Memory B cell (primary cell): Measurements from ENCODE around the gene SLC25A41.

Source experiments
- ATAC-seq: fragments of 150-1000 bp; cut with Tn5 transposase; 2 replicates; pipeline ENCODE4 v1.10.0; 2021; ENCODE audit warnings: low read depth, mild to moderate bottlenecking, moderate library complexity
- DNase-seq, 2 donors: peaks; one replicate each; pipeline ENCODE4 v3.0.0; 2022; ENCODE audit warnings: low spot score in 2 of 2
- H3K27ac Mint-ChIP-seq: one replicate; pipeline ENCODE4 v1.8.0; 2022; ENCODE audit warnings: mild to moderate bottlenecking, moderate library complexity, mixed read lengths
- H3K27me3 Mint-ChIP-seq: one replicate; pipeline ENCODE4 v1.8.0; 2022; ENCODE audit warnings: mixed read lengths
- H3K36me3 Mint-ChIP-seq: one replicate; pipeline ENCODE4 v1.8.0; 2022; ENCODE audit warnings: mild to moderate bottlenecking, mixed read lengths
- H3K4me1 Mint-ChIP-seq: one replicate; pipeline ENCODE4 v1.8.0; 2022; ENCODE audit warnings: mixed read lengths
- H3K4me3 Mint-ChIP-seq: one replicate; pipeline ENCODE4 v1.8.0; 2022; ENCODE audit warnings: mild to moderate bottlenecking, moderate library complexity, mixed read lengths
- H3K9me3 Mint-ChIP-seq: one replicate; pipeline ENCODE4 v1.8.0; 2022; ENCODE audit warnings: mixed read lengths

Gene SLC25A41

GRCh38 chr19:6393074-6393982 lies 40.2 kb downstream of the SLC25A41 start, which contains the start of gene GTF2F1:
Gene GTF2F1, minus strand, starts transcription at chr19:6393164. Its CDS starts 169 bp downstream, at chr19:6392995.
- no peaks in the 10 kb centered on the region for H3K27me3 Mint-ChIP-seq
- DNase-seq (peak; percentile 94 to 95), ATAC-seq (peak; percentile 83)
- peak within 1 kb of the TSS; percentile 86 for H3K4me3 Mint-ChIP-seq
- no peaks in the 10 kb centered on the region for H3K9me3 Mint-ChIP-seq
- H3K4me1 Mint-ChIP-seq, result peaks cover 20% of the 10 kb centered on the region
- H3K36me3 Mint-ChIP-seq, result peaks cover 7% of the 10 kb centered on the region
- peak within 1 kb of the TSS; percentile 97 for H3K27ac Mint-ChIP-seq

GRCh38 chr19:6392221-6393073 lies 41.1 kb downstream of the SLC25A41 start:
- Mint-ChIP-seq H3K4me1 (peaks cover 20% of the 10 kb centered on the region), H3K9me3 (no peaks in the 10 kb centered on the region), H3K4me3 (peak overlapping the region; percentile 86)

GRCh38 chr19:6387372-6387771 lies 46.2 kb downstream of the SLC25A41 start:
- Mint-ChIP-seq H3K27ac (no peak overlapping the region), H3K9me3 (no peaks in the 10 kb centered on the region), H3K27me3 (no peaks in the 10 kb centered on the region), H3K36me3 (peaks cover 22% of the 10 kb centered on the region), H3K4me3 (no peak overlapping the region), H3K4me1 (peaks cover 11% of the 10 kb centered on the region)
- ATAC-seq (no peak), DNase-seq (no peak)

More at GRCh38 chr19:6392221-6393073, 41.1 kb downstream of the SLC25A41 start:
- DNase-seq (no peak), ATAC-seq (no peak)
- peaks cover 9% of the 10 kb centered on the region for H3K36me3 Mint-ChIP-seq
- peak overlapping the region; percentile 97 for H3K27ac Mint-ChIP-seq
- H3K27me3 Mint-ChIP-seq, result no peaks in the 10 kb centered on the region

GRCh38 chr19:6384381-6384780 lies 49.2 kb downstream of the SLC25A41 start:
- Mint-ChIP-seq H3K27ac (no peak overlapping the region), H3K9me3 (peaks cover 3% of the 10 kb centered on the region), H3K36me3 (peaks cover 38% of the 10 kb centered on the region)

GRCh38 chr19:6383188-6383587 lies 50.4 kb downstream of the SLC25A41 start:
- no peak for DNase-seq
- H3K4me3 Mint-ChIP-seq, result no peak overlapping the region
- no peaks in the 10 kb centered on the region for H3K27me3 Mint-ChIP-seq
- ATAC-seq, result no peak
- peaks cover 3% of the 10 kb centered on the region for H3K9me3 Mint-ChIP-seq
- no peaks in the 10 kb centered on the region for H3K4me1 Mint-ChIP-seq
- peaks cover 38% of the 10 kb centered on the region for H3K36me3 Mint-ChIP-seq
- no peak overlapping the region for H3K27ac Mint-ChIP-seq

More at GRCh38 chr19:6384381-6384780, 49.2 kb downstream of the SLC25A41 start:
- DNase-seq (no peak), ATAC-seq (no peak)
- Mint-ChIP-seq H3K27me3 (no peaks in the 10 kb centered on the region), H3K4me3 (no peak overlapping the region), H3K4me1 (no peaks in the 10 kb centered on the region)

GRCh38 chr19:6381030-6381750 lies 52.4 kb downstream of the SLC25A41 start:
- Mint-ChIP-seq H3K27me3 (no peaks in the 10 kb centered on the region), H3K36me3 (peaks cover 30% of the 10 kb centered on the region), H3K4me3 (no peak overlapping the region), H3K27ac (no peak overlapping the region), H3K4me1 (no peaks in the 10 kb centered on the region), H3K9me3 (peaks cover 3% of the 10 kb centered on the region)
- ATAC-seq, result no peak
- DNase-seq, result no peak

GRCh38 chr19:6379744-6380143 lies 53.8 kb downstream of the SLC25A41 start:
- H3K27ac Mint-ChIP-seq, result no peak overlapping the region
- no peak for ATAC-seq
- peaks cover 28% of the 10 kb centered on the region for H3K36me3 Mint-ChIP-seq
- peaks cover 3% of the 10 kb centered on the region for H3K9me3 Mint-ChIP-seq
- no peak for DNase-seq
- H3K27me3 Mint-ChIP-seq, result no peaks in the 10 kb centered on the region
- no peaks in the 10 kb centered on the region for H3K4me1 Mint-ChIP-seq
- H3K4me3 Mint-ChIP-seq, result no peak overlapping the region

- peaks cover 28% of the 10 kb centered on the region for H3K36me3 Mint-ChIP-seq
- ATAC-seq (no peak), DNase-seq (no peak)
- H3K4me3 Mint-ChIP-seq, result no peak overlapping the region
- no peak overlapping the region for H3K27ac Mint-ChIP-seq
- no peaks in the 10 kb centered on the region for H3K27me3 Mint-ChIP-seq
- peaks cover 4% of the 10 kb centered on the region for H3K4me1 Mint-ChIP-seq
- H3K9me3 Mint-ChIP-seq, result peaks cover 3% of the 10 kb centered on the region
Measured at GRCh38 chr19:6378486-6378885, 55.1 kb downstream of the SLC25A41 start.

- peaks cover 3% of the 10 kb centered on the region for H3K9me3 Mint-ChIP-seq
- DNase-seq, result no peak
- H3K36me3 Mint-ChIP-seq, result peaks cover 24% of the 10 kb centered on the region
- no peak overlapping the region for H3K4me3 Mint-ChIP-seq
- no peak for ATAC-seq
- no peak overlapping the region for H3K27ac Mint-ChIP-seq
- no peaks in the 10 kb centered on the region for H3K27me3 Mint-ChIP-seq
- H3K4me1 Mint-ChIP-seq, result peaks cover 7% of the 10 kb centered on the region
Measured at GRCh38 chr19:6378041-6378440, 55.5 kb downstream of the SLC25A41 start.

- DNase-seq, result no peak
Measured at GRCh38 chr19:6376512-6377190, 56.9 kb downstream of the SLC25A41 start.

More at GRCh38 chr19:6376512-6377190, 56.9 kb downstream of the SLC25A41 start:
- Mint-ChIP-seq H3K27ac (peak overlapping the region; percentile 8), H3K9me3 (peaks cover 3% of the 10 kb centered on the region), H3K36me3 (peaks cover 20% of the 10 kb centered on the region), H3K4me3 (no peak overlapping the region), H3K27me3 (no peaks in the 10 kb centered on the region), H3K4me1 (peaks cover 10% of the 10 kb centered on the region)
- ATAC-seq, result no peak
